ENCODE measurements around the gene GABRB1.

DNA sequence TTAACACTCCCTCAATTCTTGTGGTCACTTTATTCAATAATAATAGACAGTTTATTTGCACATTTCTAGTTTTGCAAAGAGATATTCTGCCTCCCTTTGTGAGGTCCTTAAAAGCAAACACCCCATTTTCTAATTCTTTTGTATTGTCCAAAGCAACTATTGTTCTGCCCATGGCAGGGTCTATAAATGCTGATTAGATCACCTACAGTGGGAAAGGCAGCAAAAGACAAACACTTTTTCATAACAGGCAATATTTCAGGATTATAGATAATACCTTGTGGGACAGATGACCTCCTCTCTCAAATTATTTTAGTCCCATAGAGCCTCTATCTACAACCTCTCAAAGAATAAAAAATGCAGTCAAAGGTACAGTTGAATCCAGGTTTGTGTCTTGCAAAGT is 403.6 kb downstream of the GABRB1 start:
- TF ChIP-seq, protein P1, sequence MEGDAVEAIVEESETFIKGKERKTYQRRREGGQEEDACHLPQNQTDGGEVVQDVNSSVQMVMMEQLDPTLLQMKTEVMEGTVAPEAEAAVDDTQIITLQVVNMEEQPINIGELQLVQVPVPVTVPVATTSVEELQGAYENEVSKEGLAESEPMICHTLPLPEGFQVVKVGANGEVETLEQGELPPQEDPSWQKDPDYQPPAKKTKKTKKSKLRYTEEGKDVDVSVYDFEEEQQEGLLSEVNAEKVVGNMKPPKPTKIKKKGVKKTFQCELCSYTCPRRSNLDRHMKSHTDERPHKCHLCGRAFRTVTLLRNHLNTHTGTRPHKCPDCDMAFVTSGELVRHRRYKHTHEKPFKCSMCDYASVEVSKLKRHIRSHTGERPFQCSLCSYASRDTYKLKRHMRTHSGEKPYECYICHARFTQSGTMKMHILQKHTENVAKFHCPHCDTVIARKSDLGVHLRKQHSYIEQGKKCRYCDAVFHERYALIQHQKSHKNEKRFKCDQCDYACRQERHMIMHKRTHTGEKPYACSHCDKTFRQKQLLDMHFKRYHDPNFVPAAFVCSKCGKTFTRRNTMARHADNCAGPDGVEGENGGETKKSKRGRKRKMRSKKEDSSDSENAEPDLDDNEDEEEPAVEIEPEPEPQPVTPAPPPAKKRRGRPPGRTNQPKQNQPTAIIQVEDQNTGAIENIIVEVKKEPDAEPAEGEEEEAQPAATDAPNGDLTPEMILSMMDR (IDR thresholded peaks at IDR 0.05; ENCODE audit: poor library complexity): no peak
- no peak for TF ChIP-seq EZH2 (IDR thresholded peaks at IDR 0.05; ENCODE audit: borderline replicate concordance)
